Left ventricle myocardium superior (tissue), 1 donor: ENCODE measurements around the gene BEX5. TPM values are rescaled to one million over a fixed set of nuclear protein-coding genes. Genes with fewer than 3 reads are reported as not detected.

Experiments
- total RNA-seq: library from RNA; stranded (reverse); fragmentation: NEBNext Ultra II Directional; extraction: Animal tissue kit (Norgen Biotek cat#: 25700); gene quantifications from one replicate; pipeline ENCODE4 v1.2.1, GENCODE V29; 2021
- donor health status: DM: no; HTN: yes; CAD: no; lungs with severe emphysema.

The BEX5 gene
- total RNA-seq, 1 donor from 2014 or later = 0.40 TPM

Other genes with a start within 250 kb of the BEX5 start
- gene ZMAT1, start 223.9 kb downstream of the BEX5 start, total RNA-seq = 4.5 TPM
- not detected for gene TCEAL2, start 30.3 kb downstream of the BEX5 start, total RNA-seq
- not detected for gene TCEAL6, start 13.5 kb downstream of the BEX5 start, total RNA-seq
- not detected for gene TCP11X1, start 59.3 kb upstream of the BEX5 start, total RNA-seq
- gene NXF2, start 91.2 kb upstream of the BEX5 start, total RNA-seq = not detected